Mucosa of rectum (tissue), 2 donors: ENCODE measurements around the gene HBE1.

Source experiments
- H3K27ac ChIP-seq, 2 donors: one replicate each; pipeline ENCODE4 v1.7.0; 2013; ENCODE audit warnings: inconsistent platforms in 2 of 2, low read depth in 2 of 2, low read length in 2 of 2
- H3K27me3 ChIP-seq, 2 donors: one replicate each; pipeline ENCODE4 v1.7.0; 2013; ENCODE audit warnings: low read length in 2 of 2; ENCODE audit not compliant: control insufficient read depth in 2 of 2, insufficient read depth in 2 of 2
- H3K36me3 ChIP-seq, 2 donors: one replicate each; pipeline ENCODE4 v1.7.0; 2013; ENCODE audit warnings: low read length in 2 of 2; ENCODE audit not compliant: control insufficient read depth in 2 of 2, insufficient read depth in 2 of 2
- H3K4me1 ChIP-seq, 2 donors: one replicate each; pipeline ENCODE4 v1.7.0; 2013; ENCODE audit warnings: low read length in 2 of 2, mild to moderate bottlenecking in 1 of 2; ENCODE audit not compliant: control insufficient read depth in 2 of 2, insufficient read depth in 2 of 2
- H3K4me3 ChIP-seq, 2 donors: one replicate each; pipeline ENCODE4 v1.7.0; 2013; ENCODE audit warnings: low read length in 2 of 2
- H3K9ac ChIP-seq, 2 donors: one replicate each; pipeline ENCODE4 v1.7.0; 2013; ENCODE audit warnings: low read length in 2 of 2, low read depth in 1 of 2, mild to moderate bottlenecking in 1 of 2
- H3K9me3 ChIP-seq, 2 donors: one replicate each; pipeline ENCODE4 v1.7.0; 2013; ENCODE audit warnings: low read length in 2 of 2; ENCODE audit not compliant: control insufficient read depth in 2 of 2
- donor health status: healthy.
- donor health status: Normal muscosa, but diverticular disease.

The HBE1 gene

GRCh38 chr11:5285703-5286340 is 16.1 kb upstream of the HBE1 start:
- H3K27ac ChIP-seq = no peak overlapping the region
- no peaks in the 10 kb centered on the region for H3K4me1 ChIP-seq
- H3K9ac ChIP-seq = no peak overlapping the region
- H3K36me3 ChIP-seq = no peaks in the 10 kb centered on the region
- H3K4me3 ChIP-seq = no peak overlapping the region
- no peaks in the 10 kb centered on the region for H3K27me3 ChIP-seq
- no peaks in the 10 kb centered on the region for H3K9me3 ChIP-seq

GRCh38 chr11:5284637-5285036 is 14.9 kb upstream of the HBE1 start:
- Histone ChIP-seq H3K4me1 (no peaks in the 10 kb centered on the region), H3K27ac (no peak overlapping the region), H3K9me3 (no peaks in the 10 kb centered on the region), H3K36me3 (no peaks in the 10 kb centered on the region), H3K9ac (no peak overlapping the region), H3K27me3 (no peaks in the 10 kb centered on the region), H3K4me3 (no peak overlapping the region)

GRCh38 chr11:5283882-5284281 is 14.1 kb upstream of the HBE1 start:
- Histone ChIP-seq H3K9ac (no peak overlapping the region), H3K36me3 (no peaks in the 10 kb centered on the region), H3K27ac (no peak overlapping the region), H3K27me3 (no peaks in the 10 kb centered on the region), H3K4me3 (no peak overlapping the region), H3K9me3 (no peaks in the 10 kb centered on the region), H3K4me1 (no peaks in the 10 kb centered on the region)

- no peaks in the 10 kb centered on the region for H3K9me3 ChIP-seq
- no peaks in the 10 kb centered on the region for H3K27me3 ChIP-seq
- H3K27ac ChIP-seq = no peak overlapping the region
- H3K9ac ChIP-seq = no peak overlapping the region
- no peaks in the 10 kb centered on the region for H3K4me1 ChIP-seq
- H3K36me3 ChIP-seq = no peaks in the 10 kb centered on the region
- H3K4me3 ChIP-seq = no peak overlapping the region
These were observed 13.3 kb upstream of the HBE1 start for GRCh38 chr11:5283086-5283485.

GRCh38 chr11:5282628-5283027 is 12.9 kb upstream of the HBE1 start:
- H3K4me3 ChIP-seq = no peak overlapping the region
- H3K27me3 ChIP-seq = no peaks in the 10 kb centered on the region
- H3K27ac ChIP-seq = no peak overlapping the region
- no peaks in the 10 kb centered on the region for H3K9me3 ChIP-seq
- H3K4me1 ChIP-seq = no peaks in the 10 kb centered on the region
- no peaks in the 10 kb centered on the region for H3K36me3 ChIP-seq
- H3K9ac ChIP-seq = no peak overlapping the region

- Histone ChIP-seq H3K27me3 (no peaks in the 10 kb centered on the region), H3K36me3 (no peaks in the 10 kb centered on the region), H3K4me3 (no peak overlapping the region), H3K9me3 (no peaks in the 10 kb centered on the region), H3K9ac (no peak overlapping the region), H3K4me1 (no peaks in the 10 kb centered on the region), H3K27ac (no peak overlapping the region)
These were observed 11.9 kb upstream of the HBE1 start for GRCh38 chr11:5281596-5281995.

- Histone ChIP-seq H3K9me3 (no peaks in the 10 kb centered on the region), H3K36me3 (no peaks in the 10 kb centered on the region), H3K27ac (no peak overlapping the region), H3K4me3 (no peak overlapping the region), H3K27me3 (no peaks in the 10 kb centered on the region), H3K4me1 (no peaks in the 10 kb centered on the region), H3K9ac (no peak overlapping the region)
These were observed 10.9 kb upstream of the HBE1 start for GRCh38 chr11:5280582-5281102.

GRCh38 chr11:5279471-5280090 is 9.8 kb upstream of the HBE1 start:
- H3K9me3 ChIP-seq = no peaks in the 10 kb centered on the region
- no peaks in the 10 kb centered on the region for H3K36me3 ChIP-seq
- no peak overlapping the region for H3K4me3 ChIP-seq
- H3K27me3 ChIP-seq = no peaks in the 10 kb centered on the region
- no peak overlapping the region for H3K27ac ChIP-seq
- no peak overlapping the region for H3K9ac ChIP-seq
- H3K4me1 ChIP-seq = no peaks in the 10 kb centered on the region

- Histone ChIP-seq H3K9me3 (no peaks in the 10 kb centered on the region), H3K4me3 (no peak overlapping the region), H3K9ac (no peak overlapping the region), H3K4me1 (no peaks in the 10 kb centered on the region), H3K27me3 (no peaks in the 10 kb centered on the region), H3K36me3 (no peaks in the 10 kb centered on the region), H3K27ac (no peak overlapping the region)
These were observed 8.2 kb upstream of the HBE1 start for GRCh38 chr11:5277807-5278382.

GRCh38 chr11:5276697-5277096 is 7.0 kb upstream of the HBE1 start:
- no peaks in the 10 kb centered on the region for H3K9me3 ChIP-seq
- H3K27me3 ChIP-seq = no peaks in the 10 kb centered on the region
- no peak overlapping the region for H3K9ac ChIP-seq
- H3K4me1 ChIP-seq = no peaks in the 10 kb centered on the region
- no peak overlapping the region for H3K4me3 ChIP-seq
- no peak overlapping the region for H3K27ac ChIP-seq
- H3K36me3 ChIP-seq = no peaks in the 10 kb centered on the region
